H9 (cell line): Measurements from ENCODE around the gene SLC25A19. TPM values are rescaled to one million over a fixed set of nuclear protein-coding genes. Genes with fewer than 3 reads are reported as not detected.

Experiments used
- DNase-seq: peaks from one replicate; pipeline ENCODE4 v3.0.0-alpha.2; 2017
- H2AFZ ChIP-seq: one replicate; pipeline ENCODE4 v1.6.1; 2013; ENCODE audit warnings: mild to moderate bottlenecking, low read length, control low read depth, moderate library complexity
- H2AK5ac ChIP-seq: 2 replicates; pipeline ENCODE4 v1.6.1; 2013; ENCODE audit warnings: low read length, control low read depth, mixed read lengths; ENCODE audit not compliant: insufficient read length
- H2BK120ac ChIP-seq: one replicate; pipeline ENCODE4 v1.6.1; 2013; ENCODE audit warnings: low read depth, mild to moderate bottlenecking, low read length, control low read depth, inconsistent platforms; ENCODE audit not compliant: poor library complexity, severe bottlenecking
- H2BK12ac ChIP-seq: 2 replicates; pipeline ENCODE4 v1.6.1; 2013; ENCODE audit warnings: low read length, control low read depth, mixed read lengths, low read depth; ENCODE audit not compliant: insufficient read length
- H2BK15ac ChIP-seq: 2 replicates; pipeline ENCODE4 v1.6.1; 2013; ENCODE audit warnings: low read depth, low read length, control low read depth
- H2BK20ac ChIP-seq: one replicate; pipeline ENCODE4 v1.6.1; 2013; ENCODE audit warnings: low read depth, mild to moderate bottlenecking, low read length, control low read depth, inconsistent platforms; ENCODE audit not compliant: poor library complexity, severe bottlenecking
- H2BK5ac ChIP-seq: 2 replicates; pipeline ENCODE4 v1.6.1; 2013; ENCODE audit warnings: low read length, control low read depth, mixed read lengths; ENCODE audit not compliant: insufficient read length
- H3K14ac ChIP-seq: 2 replicates; pipeline ENCODE4 v1.6.1; 2013; ENCODE audit warnings: low read length, control low read depth; ENCODE audit not compliant: insufficient read depth
- H3K18ac ChIP-seq: 2 replicates; pipeline ENCODE4 v1.6.1; 2013; ENCODE audit warnings: low read depth, mild to moderate bottlenecking, mixed read lengths, low read length, control low read depth; ENCODE audit not compliant: insufficient read length
- H3K23ac ChIP-seq: 2 replicates; pipeline ENCODE4 v1.6.1; 2013; ENCODE audit warnings: low read length, control low read depth, mixed read lengths, low read depth; ENCODE audit not compliant: insufficient read length
- H3K23me2 ChIP-seq: 2 replicates; pipeline ENCODE4 v1.6.1; 2013; ENCODE audit warnings: low read depth, mild to moderate bottlenecking, mixed read lengths, low read length, control low read depth; ENCODE audit not compliant: insufficient read length, poor library complexity, severe bottlenecking
- H3K27ac ChIP-seq: 2 replicates; pipeline ENCODE4 v1.5.1; 2013; ENCODE audit warnings: low read length, control low read depth, mixed read lengths, low read depth; ENCODE audit not compliant: insufficient read length
- H3K27me3 ChIP-seq: 2 replicates; pipeline ENCODE4 v1.6.1; 2013; ENCODE audit warnings: low read length, control low read depth, inconsistent platforms; ENCODE audit not compliant: insufficient read depth
- H3K4ac ChIP-seq: 2 replicates; pipeline ENCODE4 v1.6.1; 2013; ENCODE audit warnings: low read depth, mild to moderate bottlenecking, control low read depth, inconsistent platforms, low read length, moderate library complexity
- H3K4me1 ChIP-seq: 2 replicates; pipeline ENCODE4 v1.6.1; 2013; ENCODE audit warnings: low read length, control low read depth, inconsistent platforms; ENCODE audit not compliant: insufficient read depth
- H3K4me2 ChIP-seq: 2 replicates; pipeline ENCODE4 v1.6.1; 2013; ENCODE audit warnings: low read length, control low read depth, mixed read lengths; ENCODE audit not compliant: insufficient read length, insufficient read depth
- H3K56ac ChIP-seq: 2 replicates; pipeline ENCODE4 v1.6.1; 2013; ENCODE audit warnings: low read depth, mild to moderate bottlenecking, mixed read lengths, low read length, control low read depth; ENCODE audit not compliant: insufficient read length
- H3K79me1 ChIP-seq: 2 replicates; pipeline ENCODE4 v1.6.1; 2013; ENCODE audit warnings: low read depth, mild to moderate bottlenecking, moderate library complexity, low read length, control low read depth, inconsistent platforms; ENCODE audit not compliant: insufficient read depth, poor library complexity, severe bottlenecking
- H3K79me2 ChIP-seq: 2 replicates; pipeline ENCODE4 v1.6.1; 2013; ENCODE audit warnings: low read length, control low read depth, inconsistent platforms; ENCODE audit not compliant: insufficient read depth
- H3K9ac ChIP-seq: 2 replicates; pipeline ENCODE4 v1.6.1; 2013; ENCODE audit warnings: low read length, control low read depth, mixed read lengths; ENCODE audit not compliant: insufficient read length; ENCODE audit errors: extremely low read depth
- H3K9me3 ChIP-seq: one replicate; pipeline ENCODE4 v1.6.1; 2013; ENCODE audit warnings: low read depth, low read length, inconsistent platforms; ENCODE audit not compliant: control insufficient read depth
- H3T11ph ChIP-seq: one replicate; pipeline ENCODE4 v1.6.1; 2013; ENCODE audit warnings: mild to moderate bottlenecking, low read length, control low read depth, inconsistent platforms
- H4K20me1 ChIP-seq: one replicate; pipeline ENCODE4 v1.6.1; 2013; ENCODE audit not compliant: control insufficient read depth, insufficient read length, insufficient read depth
- H4K5ac ChIP-seq: 2 replicates; pipeline ENCODE4 v1.6.1; 2013; ENCODE audit warnings: low read depth, mild to moderate bottlenecking, mixed read lengths, low read length, control low read depth; ENCODE audit not compliant: insufficient read length
- H4K8ac ChIP-seq: replicated peaks from 2 replicates; pipeline ENCODE4 v1.6.1; 2013; ENCODE audit warnings: low read length, control low read depth, mixed read lengths, low read depth; ENCODE audit not compliant: insufficient read length
- H4K91ac ChIP-seq: 2 replicates; pipeline ENCODE4 v1.6.1; 2013; ENCODE audit warnings: low read depth, mild to moderate bottlenecking, moderate library complexity, mixed read lengths, low read length, control low read depth; ENCODE audit not compliant: insufficient read length
- H3K27ac Mint-ChIP-seq, 3 experiments: 2 replicates in 2 of 3; 3 replicates in 1 of 3; pipeline ENCODE4 v1.8.0; 2020 to 2021; ENCODE audit warnings: mixed read lengths in 3 of 3, mild to moderate bottlenecking in 1 of 3, moderate library complexity in 1 of 3
- H3K27me3 Mint-ChIP-seq: 2 replicates; pipeline ENCODE4 v1.8.0; 2021; ENCODE audit warnings: low read depth, mild to moderate bottlenecking, moderate library complexity, mixed read lengths
- H3K36me3 Mint-ChIP-seq, 3 experiments: 2 replicates in 2 of 3; 3 replicates in 1 of 3; pipeline ENCODE4 v1.8.0; 2020 to 2021; ENCODE audit warnings: low read depth in 3 of 3, mixed read lengths in 3 of 3; ENCODE audit not compliant: insufficient read depth in 1 of 3
- H3K4me1 Mint-ChIP-seq, 2 experiments: 2 replicates each; pipeline ENCODE4 v1.8.0; 2020; ENCODE audit warnings: mixed read lengths in 2 of 2
- H3K4me3 Mint-ChIP-seq, 2 experiments: 2 replicates in 1 of 2; 3 replicates in 1 of 2; pipeline ENCODE4 v1.8.0; 2020 to 2021; ENCODE audit warnings: mild to moderate bottlenecking in 2 of 2, mixed read lengths in 2 of 2, moderate library complexity in 1 of 2
- H3K9me3 Mint-ChIP-seq, 2 experiments: 2 replicates in 1 of 2; 3 replicates in 1 of 2; pipeline ENCODE4 v1.8.0; 2020; ENCODE audit warnings: mild to moderate bottlenecking in 2 of 2, mixed read lengths in 2 of 2, moderate library complexity in 1 of 2
- WGBS: extraction: QIAGEN DNeasy Blood & Tissue Kit; methylation state at CpG from one replicate; pipeline ENCODE4 v1.1.7; 2013; ENCODE audit warnings: missing lambda C conversion rate, low lambda C conversion rate, mixed read lengths; ENCODE audit not compliant: insufficient read length; ENCODE audit errors: extremely low coverage; 5-methylcytosine and 5-hydroxymethylcytosine counted together
- total RNA-seq: library from RNA; stranded (reverse); gene quantifications from 2 replicates; pipeline ENCODE4 v1.2.1, GENCODE V29; 2021
- TF ChIP-seq, protein P1 (sequence below): fragments of 200-600 bp; sonication (generic); conservative IDR thresholded peaks from 3 replicates; pipeline ENCODE4 v1.8.0; 2021; ENCODE audit warnings: antibody characterized with exemption, mild to moderate bottlenecking

Gene SLC25A19
- total RNA-seq, 1 experiment from 2014 or later: 24.2 TPM

DNA sequence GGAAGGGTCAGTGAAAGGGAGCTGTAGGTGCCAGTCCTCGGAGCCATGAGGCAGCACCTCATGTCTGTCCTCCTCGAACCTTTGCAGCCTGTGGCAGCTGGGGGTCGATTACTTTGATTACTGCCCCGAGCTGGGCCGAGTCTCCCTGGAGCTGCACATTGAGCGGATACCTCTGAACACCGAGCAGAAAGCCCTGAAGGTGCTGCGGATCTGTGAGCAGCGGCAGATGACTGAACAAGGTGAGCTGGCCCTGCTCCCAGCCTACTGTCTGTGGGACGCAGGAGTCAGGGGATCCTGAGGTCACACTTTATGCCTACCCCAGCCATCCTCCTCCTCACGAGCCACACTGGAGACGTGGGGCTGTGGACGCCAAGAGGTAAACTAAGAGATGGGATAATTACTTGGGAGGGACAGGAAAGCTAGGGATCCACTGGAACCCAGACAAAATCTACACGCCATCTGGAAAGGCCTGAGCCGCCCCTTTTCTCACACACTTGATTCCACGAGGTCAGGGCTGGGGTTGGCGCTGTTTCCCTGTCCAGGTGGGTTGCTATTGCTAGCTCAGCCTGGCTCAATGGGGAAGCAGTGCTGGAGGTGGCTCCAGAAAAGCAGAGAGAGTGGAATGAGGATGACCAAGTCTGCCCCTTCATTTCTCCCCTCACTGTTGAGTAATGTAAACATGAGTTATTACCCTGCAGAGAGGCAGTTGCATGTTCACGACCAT lies 57.3 kb downstream of the SLC25A19 start:
- Histone ChIP-seq H3K27me3 (no peaks in the 10 kb centered on the region), H3K23me2 (no peaks in the 10 kb centered on the region), H2BK20ac (no peak overlapping the region), H4K5ac (no peak overlapping the region), H4K91ac (no peak overlapping the region), H3K9me3 (no peaks in the 10 kb centered on the region), H3K27ac (no peak overlapping the region), H2BK5ac (no peak overlapping the region), H2AFZ (no peak overlapping the region), H2BK15ac (no peak overlapping the region), H3K4me2 (no peak overlapping the region), H2AK5ac (no peak overlapping the region), H2BK120ac (no peak overlapping the region), H3K56ac (no peak overlapping the region), H4K8ac (no peak overlapping the region), H3K23ac (no peak overlapping the region), H3K4me1 (no peaks in the 10 kb centered on the region), H2BK12ac (no peak overlapping the region), H3K79me2 (no peaks in the 10 kb centered on the region), H3K14ac (no peak overlapping the region), H3K79me1 (no peaks in the 10 kb centered on the region), H4K20me1 (no peaks in the 10 kb centered on the region), H3T11ph (no peak overlapping the region), H3K4ac (no peak overlapping the region), H3K18ac (no peak overlapping the region), H3K9ac (no peak overlapping the region)
- WGBS: no CpG with 5 or more reads among the region's 18 CpGs
- H3K36me3 Mint-ChIP-seq: peaks cover 32 to 93% (median 81%) of the 10 kb centered on the region in 3 experiments
- no peaks in the 10 kb centered on the region for H3K9me3 Mint-ChIP-seq
- no peak for DNase-seq
- H3K27me3 Mint-ChIP-seq: no peaks in the 10 kb centered on the region
- no peaks in the 10 kb centered on the region for H3K4me1 Mint-ChIP-seq
- no peak overlapping the region for H3K4me3 Mint-ChIP-seq
- H3K27ac Mint-ChIP-seq: no peak overlapping the region
- TF ChIP-seq, protein P1, sequence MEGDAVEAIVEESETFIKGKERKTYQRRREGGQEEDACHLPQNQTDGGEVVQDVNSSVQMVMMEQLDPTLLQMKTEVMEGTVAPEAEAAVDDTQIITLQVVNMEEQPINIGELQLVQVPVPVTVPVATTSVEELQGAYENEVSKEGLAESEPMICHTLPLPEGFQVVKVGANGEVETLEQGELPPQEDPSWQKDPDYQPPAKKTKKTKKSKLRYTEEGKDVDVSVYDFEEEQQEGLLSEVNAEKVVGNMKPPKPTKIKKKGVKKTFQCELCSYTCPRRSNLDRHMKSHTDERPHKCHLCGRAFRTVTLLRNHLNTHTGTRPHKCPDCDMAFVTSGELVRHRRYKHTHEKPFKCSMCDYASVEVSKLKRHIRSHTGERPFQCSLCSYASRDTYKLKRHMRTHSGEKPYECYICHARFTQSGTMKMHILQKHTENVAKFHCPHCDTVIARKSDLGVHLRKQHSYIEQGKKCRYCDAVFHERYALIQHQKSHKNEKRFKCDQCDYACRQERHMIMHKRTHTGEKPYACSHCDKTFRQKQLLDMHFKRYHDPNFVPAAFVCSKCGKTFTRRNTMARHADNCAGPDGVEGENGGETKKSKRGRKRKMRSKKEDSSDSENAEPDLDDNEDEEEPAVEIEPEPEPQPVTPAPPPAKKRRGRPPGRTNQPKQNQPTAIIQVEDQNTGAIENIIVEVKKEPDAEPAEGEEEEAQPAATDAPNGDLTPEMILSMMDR: no peak
